ENCODE data around the gene GRK4.

DNA sequence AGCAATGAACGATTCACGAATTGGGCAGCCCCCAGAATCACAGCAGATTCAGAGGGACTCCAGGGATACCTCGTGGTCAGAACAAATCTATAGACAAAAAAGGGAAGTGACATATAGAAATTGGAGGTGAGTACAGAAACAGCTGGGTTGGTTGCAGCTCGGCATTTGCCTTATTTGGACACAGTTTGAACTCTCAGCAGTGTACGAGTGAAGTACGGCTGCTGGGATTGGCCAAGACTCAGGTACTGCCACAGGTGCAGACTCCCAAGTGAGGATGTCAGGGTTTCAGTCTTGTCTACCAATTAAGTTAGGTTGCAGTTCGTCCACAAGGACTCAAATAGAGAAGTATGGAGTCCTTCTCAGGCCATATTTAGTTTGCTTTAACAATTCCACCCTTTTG, 82.8 kb downstream of the GRK4 start:
- TF ChIP-seq POLR2A (IDR thresholded peaks at IDR 0.05), result no peak
- TF ChIP-seq EP300 (IDR thresholded peaks at IDR 0.05), result no peak
- TF ChIP-seq, protein P1, sequence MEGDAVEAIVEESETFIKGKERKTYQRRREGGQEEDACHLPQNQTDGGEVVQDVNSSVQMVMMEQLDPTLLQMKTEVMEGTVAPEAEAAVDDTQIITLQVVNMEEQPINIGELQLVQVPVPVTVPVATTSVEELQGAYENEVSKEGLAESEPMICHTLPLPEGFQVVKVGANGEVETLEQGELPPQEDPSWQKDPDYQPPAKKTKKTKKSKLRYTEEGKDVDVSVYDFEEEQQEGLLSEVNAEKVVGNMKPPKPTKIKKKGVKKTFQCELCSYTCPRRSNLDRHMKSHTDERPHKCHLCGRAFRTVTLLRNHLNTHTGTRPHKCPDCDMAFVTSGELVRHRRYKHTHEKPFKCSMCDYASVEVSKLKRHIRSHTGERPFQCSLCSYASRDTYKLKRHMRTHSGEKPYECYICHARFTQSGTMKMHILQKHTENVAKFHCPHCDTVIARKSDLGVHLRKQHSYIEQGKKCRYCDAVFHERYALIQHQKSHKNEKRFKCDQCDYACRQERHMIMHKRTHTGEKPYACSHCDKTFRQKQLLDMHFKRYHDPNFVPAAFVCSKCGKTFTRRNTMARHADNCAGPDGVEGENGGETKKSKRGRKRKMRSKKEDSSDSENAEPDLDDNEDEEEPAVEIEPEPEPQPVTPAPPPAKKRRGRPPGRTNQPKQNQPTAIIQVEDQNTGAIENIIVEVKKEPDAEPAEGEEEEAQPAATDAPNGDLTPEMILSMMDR (IDR thresholded peaks at IDR 0.05), result no peak
